Measurements from ENCODE around the gene STPG1. TPM values are rescaled to one million over a fixed set of nuclear protein-coding genes. Genes with fewer than 3 reads are reported as not detected.

Gene STPG1
- total RNA-seq, 4 donors from 2014 or later: 1.0 to 11.5 (median 4.0) TPM

- Histone ChIP-seq H3K27me3 (no peaks in the 10 kb centered on the region), H3K36me3 (no peaks in the 10 kb centered on the region), H3K27ac (no peak overlapping the region), H3K4me1 (peaks cover 0 to 4% of the 10 kb centered on the region in 2 donors), H3K4me3 (no peak overlapping the region), H3K9me3 (no peaks in the 10 kb centered on the region)
- intact Hi-C loops (cut with DNase I; ENCODE audit: low total_unique reads): no loop called here
- DNase-seq: no peak
- TF ChIP-seq POLR2A (IDR thresholded peaks at IDR 0.05): no peak
- TF ChIP-seq, protein P1, sequence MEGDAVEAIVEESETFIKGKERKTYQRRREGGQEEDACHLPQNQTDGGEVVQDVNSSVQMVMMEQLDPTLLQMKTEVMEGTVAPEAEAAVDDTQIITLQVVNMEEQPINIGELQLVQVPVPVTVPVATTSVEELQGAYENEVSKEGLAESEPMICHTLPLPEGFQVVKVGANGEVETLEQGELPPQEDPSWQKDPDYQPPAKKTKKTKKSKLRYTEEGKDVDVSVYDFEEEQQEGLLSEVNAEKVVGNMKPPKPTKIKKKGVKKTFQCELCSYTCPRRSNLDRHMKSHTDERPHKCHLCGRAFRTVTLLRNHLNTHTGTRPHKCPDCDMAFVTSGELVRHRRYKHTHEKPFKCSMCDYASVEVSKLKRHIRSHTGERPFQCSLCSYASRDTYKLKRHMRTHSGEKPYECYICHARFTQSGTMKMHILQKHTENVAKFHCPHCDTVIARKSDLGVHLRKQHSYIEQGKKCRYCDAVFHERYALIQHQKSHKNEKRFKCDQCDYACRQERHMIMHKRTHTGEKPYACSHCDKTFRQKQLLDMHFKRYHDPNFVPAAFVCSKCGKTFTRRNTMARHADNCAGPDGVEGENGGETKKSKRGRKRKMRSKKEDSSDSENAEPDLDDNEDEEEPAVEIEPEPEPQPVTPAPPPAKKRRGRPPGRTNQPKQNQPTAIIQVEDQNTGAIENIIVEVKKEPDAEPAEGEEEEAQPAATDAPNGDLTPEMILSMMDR (IDR thresholded peaks at IDR 0.05): no peak
These were observed 52.9 kb downstream of the STPG1 start for GRCh38 chr1:24360681-24361080.

- H3K9me3 ChIP-seq: no peaks in the 10 kb centered on the region
- intact Hi-C loops (cut with DNase I; ENCODE audit: low total_unique reads): no loop called here
- H3K27ac ChIP-seq: no peak overlapping the region
- no peak overlapping the region for H3K4me3 ChIP-seq
- no peaks in the 10 kb centered on the region for H3K4me1 ChIP-seq
- no peaks in the 10 kb centered on the region for H3K36me3 ChIP-seq
- DNase-seq: no peak
- H3K27me3 ChIP-seq: no peaks in the 10 kb centered on the region
- no peak for TF ChIP-seq POLR2A (IDR thresholded peaks at IDR 0.05)
- TF ChIP-seq, protein P1 (IDR thresholded peaks at IDR 0.05): no peak
These were observed 56.5 kb downstream of the STPG1 start for GRCh38 chr1:24357038-24357437.

- H3K36me3 ChIP-seq: no peaks in the 10 kb centered on the region
- no peaks in the 10 kb centered on the region for H3K4me1 ChIP-seq
- no peak for TF ChIP-seq POLR2A (IDR thresholded peaks at IDR 0.05)
- TF ChIP-seq, protein P1 (IDR thresholded peaks at IDR 0.05): no peak
- no peaks in the 10 kb centered on the region for H3K27me3 ChIP-seq
- no peaks in the 10 kb centered on the region for H3K9me3 ChIP-seq
- H3K4me3 ChIP-seq: no peak overlapping the region
- no peak overlapping the region for H3K27ac ChIP-seq
- DNase-seq: no peak
- intact Hi-C loops (cut with DNase I; ENCODE audit: low total_unique reads): no loop called here
These were observed 58.1 kb downstream of the STPG1 start for GRCh38 chr1:24355466-24355865.

DNA sequence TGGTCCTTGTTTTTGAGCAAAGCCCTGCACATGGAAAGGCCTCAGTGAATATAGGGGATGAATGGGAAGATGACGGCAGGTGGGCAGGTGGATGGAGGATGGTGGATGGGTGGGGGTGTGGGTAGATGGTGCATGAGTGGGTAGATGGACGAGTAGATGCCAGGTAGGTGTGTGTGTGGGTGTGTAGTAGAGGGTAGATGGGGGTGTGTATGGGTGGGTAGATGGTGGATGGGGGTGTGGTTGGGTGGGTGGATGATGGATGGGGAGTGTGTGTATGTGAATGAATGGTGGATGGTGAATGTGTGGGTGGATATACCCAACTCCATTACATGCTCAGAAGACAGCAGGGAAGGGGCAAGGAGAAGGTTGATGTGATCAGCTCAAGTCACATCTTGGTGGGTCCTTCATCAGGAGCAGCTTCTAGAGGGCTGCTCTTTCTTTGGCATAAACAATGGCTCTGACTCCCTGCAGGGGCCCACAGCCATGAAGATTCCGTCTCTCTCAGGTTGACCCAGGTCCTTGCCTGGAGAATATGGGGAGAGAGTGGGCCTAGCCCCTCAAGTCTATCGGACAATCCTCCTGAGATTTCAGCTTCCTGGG is 60.2 kb downstream of the STPG1 start:
- no peaks in the 10 kb centered on the region for H3K27me3 ChIP-seq
- H3K4me3 ChIP-seq: no peak overlapping the region
- intact Hi-C loops (cut with DNase I; ENCODE audit: low total_unique reads): no loop called here

DNA sequence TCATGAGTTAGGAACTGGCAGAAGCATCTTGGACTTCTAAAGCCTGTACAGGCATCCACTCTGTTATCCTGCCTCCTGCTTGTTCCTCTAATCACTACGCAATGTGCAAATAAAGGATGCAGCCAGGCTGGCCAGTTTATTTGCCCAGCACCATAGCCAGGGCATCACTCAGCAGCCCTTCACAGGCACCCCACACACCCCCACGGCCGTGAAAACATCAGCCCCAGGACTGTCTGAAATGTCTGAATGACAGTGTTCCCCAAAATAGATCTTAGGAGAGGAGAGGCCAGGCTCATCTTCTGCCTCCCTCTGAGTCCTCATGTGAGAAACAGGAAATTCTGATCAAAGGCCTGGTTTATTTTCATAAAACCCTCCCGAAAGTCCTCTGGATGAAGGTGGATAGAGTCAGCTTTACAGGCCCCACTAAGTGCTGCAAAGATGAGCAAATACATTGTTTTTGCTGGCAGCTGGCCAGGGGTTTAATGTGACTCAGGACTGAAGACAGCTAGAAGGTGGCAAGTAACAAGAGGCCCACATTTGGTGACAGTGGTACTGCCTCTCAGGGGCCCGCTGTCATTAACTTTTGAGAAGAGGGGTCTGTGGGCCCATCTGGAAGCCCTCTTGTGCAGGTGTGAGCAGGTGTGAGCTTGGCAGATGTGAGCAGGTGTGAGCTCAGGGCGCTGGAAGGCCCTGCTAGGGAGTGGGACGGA is 61.5 kb downstream of the STPG1 start:
- intact Hi-C loops (cut with DNase I; ENCODE audit: low total_unique reads): no loop called here
- no peak for DNase-seq
- no peaks in the 10 kb centered on the region for H3K9me3 ChIP-seq
- H3K27ac ChIP-seq: no peak overlapping the region
- no peaks in the 10 kb centered on the region for H3K4me1 ChIP-seq
- no peak overlapping the region for H3K4me3 ChIP-seq
- H3K36me3 ChIP-seq: no peaks in the 10 kb centered on the region
- TF ChIP-seq, protein P1 (IDR thresholded peaks at IDR 0.05): no peak
- no peak for TF ChIP-seq POLR2A (IDR thresholded peaks at IDR 0.05)
- no peaks in the 10 kb centered on the region for H3K27me3 ChIP-seq

More for the DNA sequence above, 60.2 kb downstream of the STPG1 start:
- H3K27ac ChIP-seq: no peak overlapping the region
- H3K4me1 ChIP-seq: no peaks in the 10 kb centered on the region
- no peaks in the 10 kb centered on the region for H3K36me3 ChIP-seq
- H3K9me3 ChIP-seq: no peaks in the 10 kb centered on the region
- TF ChIP-seq POLR2A (IDR thresholded peaks at IDR 0.05): no peak
- TF ChIP-seq, protein P1 (IDR thresholded peaks at IDR 0.05): no peak
- no peak for DNase-seq
